Upper lobe of left lung (tissue), 6 donors: ENCODE data around the gene DIPK1A. TPM values are rescaled to one million over a fixed set of nuclear protein-coding genes. Genes with fewer than 3 reads are reported as not detected.

ENCODE experiments used
- ATAC-seq, 2 donors: fragments of 200-7000 bp; cut with Tn5 transposase; one replicate each; pipeline ENCODE4 v1.9.1; 2022; ENCODE audit warnings: mild to moderate bottlenecking in 2 of 2, moderate library complexity in 2 of 2; ENCODE audit not compliant: low FRiP score in 2 of 2
- DNase-seq, 2 donors: peaks; one replicate each; pipeline ENCODE4 v3.0.0-alpha.2; 2019 to 2020
- H3K27ac ChIP-seq, 4 donors: fragments of 200-600 bp; sonication (generic); one replicate each; pipeline ENCODE4 v1.5.1; 2016 to 2019
- H3K27me3 ChIP-seq, 4 donors: fragments of 200-600 bp; sonication (generic); one replicate each; pipeline ENCODE4 v1.5.1; 2017 to 2019
- H3K36me3 ChIP-seq, 4 donors: fragments of 200-600 bp; sonication (generic); one replicate each; pipeline ENCODE4 v1.5.1; 2016 to 2019
- H3K4me1 ChIP-seq, 4 donors: fragments of 200-600 bp; sonication (generic); one replicate each; pipeline ENCODE4 v1.5.1; 2018 to 2019
- H3K4me3 ChIP-seq, 4 donors: fragments of 200-600 bp; sonication (generic); one replicate each; pipeline ENCODE4 v1.5.1; 2017 to 2019; ENCODE audit warnings: mild to moderate bottlenecking in 2 of 4, moderate library complexity in 1 of 4
- H3K9me3 ChIP-seq, 4 donors: fragments of 200-600 bp; sonication (generic); one replicate each; pipeline ENCODE4 v1.5.1; 2018 to 2019
- EP300 ChIP-seq, 4 donors: sonication (generic); formaldehyde crosslinking; IDR thresholded peaks; one replicate each; pipeline ENCODE4 v1.5.1; 2017; ENCODE audit warnings: antibody characterized with exemption in 4 of 4, control low read depth in 2 of 4
- POLR2A ChIP-seq, 4 donors: fragments of 450-650 bp; IDR thresholded peaks; one replicate each; pipeline ENCODE4 v1.5.1; 2016 to 2017; ENCODE audit warnings: antibody characterized with exemption in 4 of 4, mild to moderate bottlenecking in 2 of 4
- POLR2AphosphoS5 ChIP-seq, 2 donors: sonication (generic); formaldehyde crosslinking; IDR thresholded peaks; one replicate each; pipeline ENCODE4 v1.5.1; 2017; ENCODE audit warnings: antibody characterized with exemption in 2 of 2
- WGBS, 2 donors: methylation state at CpG; one replicate each; pipeline ENCODE4 v1.1.5; 2017 to 2018; 5-methylcytosine and 5-hydroxymethylcytosine counted together
- total RNA-seq, 6 donors: library from RNA; depleted of rRNA in 4 of 6; stranded (reverse); fragments of >200 nt in 4 of 6; gene quantifications; one replicate each; pipeline versions ENCODE4 v1.1.0 to v1.2.1, GENCODE V29; 2016 to 2021
- TF ChIP-seq, protein P1 (sequence below), 6 experiments: fragments of 450-650 bp in 4 of 6; fragments of 200-600 bp in 2 of 6; sonication (generic) in 2 of 6; IDR thresholded peaks; one replicate each; pipeline ENCODE4 v1.5.1; 2016 to 2019; ENCODE audit warnings: antibody characterized with exemption in 6 of 6
- donor health status: DM: no; HTN: no; CAD: no; lungs with moderate emphysema.
- donor health status: DM: no; HTN: yes; CAD: no; lungs with severe emphysema.

DIPK1A gene
- total RNA-seq, 6 donors from 2014 or later = 2.8 to 15.2 (median 4.4) TPM

DNA sequence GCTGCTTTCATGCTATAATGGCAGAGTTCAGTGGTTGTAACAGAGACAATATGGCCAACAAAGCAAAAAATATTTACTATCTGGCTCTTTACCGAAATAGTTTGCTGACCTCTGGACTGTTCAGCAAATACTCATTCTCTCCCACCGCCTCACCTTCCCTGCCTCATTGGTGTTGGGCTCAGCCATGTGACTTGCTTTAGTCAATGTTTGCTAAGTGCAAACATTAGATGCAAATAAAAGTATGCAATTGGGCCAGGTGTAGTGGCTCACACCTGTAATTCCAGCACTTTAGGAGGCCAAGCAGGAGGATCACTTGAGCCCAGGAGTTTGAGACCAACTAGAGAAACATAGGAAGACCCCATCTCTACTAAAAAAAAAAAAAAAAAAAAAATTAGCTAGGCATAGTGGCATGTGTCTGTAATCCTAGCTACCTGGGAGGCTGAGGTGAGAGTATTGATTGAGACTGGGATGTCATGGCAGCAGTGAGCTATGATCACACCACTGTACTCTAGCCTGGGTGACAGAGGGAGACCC lies 74.3 kb downstream of the DIPK1A start:
- Histone ChIP-seq H3K4me1 (peaks cover 0 to 2% (median 0%) of the 10 kb centered on the region in 4 donors), H3K27ac (no peak overlapping the region), H3K9me3 (peaks cover 0 to 7% (median 4%) of the 10 kb centered on the region in 4 donors), H3K4me3 (no peak overlapping the region), H3K36me3 (no peaks in the 10 kb centered on the region), H3K27me3 (no peaks in the 10 kb centered on the region)
- TF ChIP-seq EP300 (IDR thresholded peaks at IDR 0.05) (no peak), POLR2AphosphoS5 (IDR thresholded peaks at IDR 0.05) (no peak), POLR2A (IDR thresholded peaks at IDR 0.05) (no peak)
- TF ChIP-seq, protein P1, sequence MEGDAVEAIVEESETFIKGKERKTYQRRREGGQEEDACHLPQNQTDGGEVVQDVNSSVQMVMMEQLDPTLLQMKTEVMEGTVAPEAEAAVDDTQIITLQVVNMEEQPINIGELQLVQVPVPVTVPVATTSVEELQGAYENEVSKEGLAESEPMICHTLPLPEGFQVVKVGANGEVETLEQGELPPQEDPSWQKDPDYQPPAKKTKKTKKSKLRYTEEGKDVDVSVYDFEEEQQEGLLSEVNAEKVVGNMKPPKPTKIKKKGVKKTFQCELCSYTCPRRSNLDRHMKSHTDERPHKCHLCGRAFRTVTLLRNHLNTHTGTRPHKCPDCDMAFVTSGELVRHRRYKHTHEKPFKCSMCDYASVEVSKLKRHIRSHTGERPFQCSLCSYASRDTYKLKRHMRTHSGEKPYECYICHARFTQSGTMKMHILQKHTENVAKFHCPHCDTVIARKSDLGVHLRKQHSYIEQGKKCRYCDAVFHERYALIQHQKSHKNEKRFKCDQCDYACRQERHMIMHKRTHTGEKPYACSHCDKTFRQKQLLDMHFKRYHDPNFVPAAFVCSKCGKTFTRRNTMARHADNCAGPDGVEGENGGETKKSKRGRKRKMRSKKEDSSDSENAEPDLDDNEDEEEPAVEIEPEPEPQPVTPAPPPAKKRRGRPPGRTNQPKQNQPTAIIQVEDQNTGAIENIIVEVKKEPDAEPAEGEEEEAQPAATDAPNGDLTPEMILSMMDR (IDR thresholded peaks at IDR 0.05) = no peak
- WGBS, 2 donors = 66 to 71% methylated on average over 2 of the region's 2 CpGs
- peak in 1 of 2 donors; percentile 22 for DNase-seq
- ATAC-seq = no peak

DNA sequence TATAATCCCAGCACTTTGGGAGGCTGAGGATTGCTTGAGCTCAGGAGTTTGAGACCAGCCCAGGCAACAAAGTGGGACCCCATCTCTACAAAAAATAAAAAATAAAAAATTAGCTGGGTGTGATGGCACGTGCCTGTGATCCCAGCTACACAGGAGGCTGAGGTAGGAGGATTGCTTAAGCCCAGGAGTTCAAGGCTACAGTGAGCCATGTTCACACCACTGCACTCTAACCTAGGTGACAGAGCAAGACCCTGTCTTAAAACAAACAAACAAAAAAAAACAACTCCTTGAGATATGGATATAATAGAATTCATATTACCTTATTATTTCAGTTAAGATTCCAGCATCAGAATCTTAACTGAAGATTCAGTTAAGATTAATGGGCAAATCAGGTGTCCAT lies 77.1 kb downstream of the DIPK1A start:
- ATAC-seq (no peak), DNase-seq (no peak)
- no peaks in the 10 kb centered on the region for H3K27me3 ChIP-seq
- no peaks in the 10 kb centered on the region for H3K36me3 ChIP-seq
- TF ChIP-seq, protein P1 (IDR thresholded peaks at IDR 0.05) = no peak
- TF ChIP-seq EP300 (IDR thresholded peaks at IDR 0.05) (no peak), POLR2A (IDR thresholded peaks at IDR 0.05) (no peak), POLR2AphosphoS5 (IDR thresholded peaks at IDR 0.05) (no peak)
- H3K4me3 ChIP-seq = no peak overlapping the region
- WGBS, 2 donors = 93 to 100% methylated on average over 1 of the region's 1 CpG
- H3K9me3 ChIP-seq = peaks cover 0 to 2% (median under 1%) of the 10 kb centered on the region in 4 donors
- peaks cover 0 to 2% (median 0%) of the 10 kb centered on the region in 4 donors for H3K4me1 ChIP-seq
- no peak overlapping the region for H3K27ac ChIP-seq

DNA sequence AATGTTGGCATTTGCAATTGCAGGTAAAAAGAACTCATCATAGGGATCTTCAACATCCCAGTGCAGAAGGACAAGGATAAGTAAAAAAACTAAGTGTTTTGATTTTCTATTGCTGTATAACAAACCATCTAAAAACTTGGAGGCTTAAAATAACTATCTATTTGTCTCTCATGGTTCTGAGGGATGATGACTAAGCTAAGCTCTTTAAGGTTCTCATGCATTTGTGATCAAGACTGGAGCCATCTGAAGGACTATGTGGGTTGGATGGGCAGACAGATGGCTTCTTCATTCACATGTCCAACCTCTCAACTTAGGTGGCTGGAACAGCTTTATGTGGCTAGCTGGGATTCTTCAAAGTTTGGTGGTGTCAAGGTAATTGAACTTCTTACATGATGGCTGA lies 78.0 kb downstream of the DIPK1A start:
- Histone ChIP-seq H3K27ac (no peak overlapping the region), H3K27me3 (no peaks in the 10 kb centered on the region), H3K4me1 (peaks cover 0 to 2% (median 0%) of the 10 kb centered on the region in 4 donors), H3K4me3 (no peak overlapping the region), H3K36me3 (no peaks in the 10 kb centered on the region), H3K9me3 (no peaks in the 10 kb centered on the region)
- TF ChIP-seq, protein P1 (IDR thresholded peaks at IDR 0.05) = no peak
- no peak for TF ChIP-seq POLR2AphosphoS5 (IDR thresholded peaks at IDR 0.05)
- no peak for TF ChIP-seq EP300 (IDR thresholded peaks at IDR 0.05)
- TF ChIP-seq POLR2A (IDR thresholded peaks at IDR 0.05) = no peak
- DNase-seq (no peak), ATAC-seq (no peak)

DNA sequence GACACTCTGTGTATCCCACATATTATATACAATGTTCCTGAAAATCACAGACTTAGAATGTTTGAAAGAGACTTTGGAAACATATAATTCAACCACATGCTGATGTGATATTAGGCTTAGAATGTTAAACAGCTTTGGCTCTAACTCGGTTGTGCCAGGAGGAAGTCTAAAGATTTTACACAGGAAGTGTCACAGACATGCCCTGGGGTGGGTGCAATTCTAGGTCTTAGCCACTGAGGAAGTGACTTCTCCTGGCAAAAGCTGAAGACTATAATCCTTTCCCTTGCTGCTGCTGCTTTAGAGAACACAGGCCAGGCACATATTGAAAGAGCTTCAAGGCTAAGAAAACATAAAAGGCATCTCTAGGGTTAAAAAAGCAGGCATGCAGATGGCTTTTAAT lies 78.4 kb downstream of the DIPK1A start:
- H3K9me3 ChIP-seq = no peaks in the 10 kb centered on the region
- H3K4me3 ChIP-seq = no peak overlapping the region
- peak in 1 of 2 donors; percentile 67 for ATAC-seq
- no peaks in the 10 kb centered on the region for H3K27me3 ChIP-seq
- H3K27ac ChIP-seq = no peak overlapping the region
- WGBS, 2 donors = 11 to 37% methylated on average over 1 of the region's 1 CpG
- peak in 1 of 2 donors; percentile 32 for DNase-seq
- H3K36me3 ChIP-seq = no peaks in the 10 kb centered on the region
- no peak for TF ChIP-seq POLR2A (IDR thresholded peaks at IDR 0.05)
- TF ChIP-seq EP300 (IDR thresholded peaks at IDR 0.05) = no peak
- TF ChIP-seq POLR2AphosphoS5 (IDR thresholded peaks at IDR 0.05) = no peak
- TF ChIP-seq, protein P1 (IDR thresholded peaks at IDR 0.05) = no peak
- H3K4me1 ChIP-seq = peaks cover 0 to 2% (median 0%) of the 10 kb centered on the region in 4 donors

DNA sequence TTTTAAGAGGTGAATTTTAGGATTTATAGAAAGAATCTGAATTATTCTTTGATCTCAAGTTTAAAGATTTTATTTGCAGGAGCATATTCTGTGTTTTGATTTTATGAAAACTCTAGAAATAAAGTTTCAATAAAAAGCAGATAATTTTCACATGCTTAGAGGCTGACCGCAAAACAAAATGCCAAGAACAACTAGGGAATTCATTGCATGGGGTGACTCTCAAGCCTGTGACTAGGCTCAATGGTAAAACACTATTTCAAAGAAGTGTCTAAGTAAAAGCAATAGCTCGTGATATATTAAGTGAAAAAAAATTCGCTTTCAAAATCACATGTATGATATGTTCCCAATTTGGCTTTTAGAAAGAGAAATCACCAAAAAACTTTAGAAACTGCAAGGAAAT lies 79.9 kb downstream of the DIPK1A start:
- DNase-seq = no peak
- Histone ChIP-seq H3K27ac (no peak overlapping the region), H3K36me3 (no peaks in the 10 kb centered on the region), H3K9me3 (no peaks in the 10 kb centered on the region), H3K27me3 (no peaks in the 10 kb centered on the region), H3K4me1 (peaks cover 0 to 2% (median 1%) of the 10 kb centered on the region in 4 donors), H3K4me3 (no peak overlapping the region)
- TF ChIP-seq POLR2A (IDR thresholded peaks at IDR 0.05) (no peak), EP300 (IDR thresholded peaks at IDR 0.05) (no peak), POLR2AphosphoS5 (IDR thresholded peaks at IDR 0.05) (no peak)
- TF ChIP-seq, protein P1 (IDR thresholded peaks at IDR 0.05) = no peak
- no peak for ATAC-seq
- 89 to 90% methylated on average over 3 of the region's 3 CpGs for WGBS, 2 donors
